GOT3 (cell line): ENCODE data around the gene KIF3A.

ENCODE experiments used
- DNase-seq: peaks from one replicate; lab custom pipeline; 2025; ENCODE audit warnings: mixed read lengths; lab: John Stamatoyannopoulos, UW

Gene KIF3A

GRCh38 chr5:132770476-132771159, 33.3 kb upstream of the KIF3A start:
- no peak for DNase-seq

- DNase-seq, result no peak
These were observed 31.1 kb upstream of the KIF3A start for GRCh38 chr5:132768485-132768868.

- no peak for DNase-seq
These were observed 29.8 kb upstream of the KIF3A start for GRCh38 chr5:132767150-132767549.

- no peak for DNase-seq
These were observed 29.4 kb upstream of the KIF3A start for GRCh38 chr5:132766806-132767055.

GRCh38 chr5:132766020-132766805, 28.9 kb upstream of the KIF3A start:
- no peak for DNase-seq

- DNase-seq, result no peak
These were observed 28.1 kb upstream of the KIF3A start for GRCh38 chr5:132765311-132766019.

- DNase-seq, result no peak
These were observed 27.4 kb upstream of the KIF3A start for GRCh38 chr5:132764671-132765238.

GRCh38 chr5:132764051-132764450, 26.7 kb upstream of the KIF3A start:
- DNase-seq, result no peak

- DNase-seq, result no peak
These were observed 26.1 kb upstream of the KIF3A start for GRCh38 chr5:132763181-132764036.

- DNase-seq, result no peak
These were observed 25.1 kb upstream of the KIF3A start for GRCh38 chr5:132762246-132763000.

- DNase-seq, result no peak
These were observed 24.2 kb upstream of the KIF3A start for GRCh38 chr5:132761321-132762240.

GRCh38 chr5:132760601-132761317, 23.4 kb upstream of the KIF3A start:
- no peak for DNase-seq

GRCh38 chr5:132760049-132760420, 22.7 kb upstream of the KIF3A start:
- DNase-seq, result no peak

GRCh38 chr5:132759114-132760048, 22.0 kb upstream of the KIF3A start:
- no peak for DNase-seq

GRCh38 chr5:132758451-132758850, 21.1 kb upstream of the KIF3A start:
- no peak for DNase-seq

GRCh38 chr5:132756542-132756941, 19.2 kb upstream of the KIF3A start:
- no peak for DNase-seq

GRCh38 chr5:132754947-132755346, 17.6 kb upstream of the KIF3A start:
- no peak for DNase-seq

- no peak for DNase-seq
These were observed 16.8 kb upstream of the KIF3A start for GRCh38 chr5:132754111-132754510.
